Measurements from ENCODE around the gene ENPEP.

ENPEP gene

DNA sequence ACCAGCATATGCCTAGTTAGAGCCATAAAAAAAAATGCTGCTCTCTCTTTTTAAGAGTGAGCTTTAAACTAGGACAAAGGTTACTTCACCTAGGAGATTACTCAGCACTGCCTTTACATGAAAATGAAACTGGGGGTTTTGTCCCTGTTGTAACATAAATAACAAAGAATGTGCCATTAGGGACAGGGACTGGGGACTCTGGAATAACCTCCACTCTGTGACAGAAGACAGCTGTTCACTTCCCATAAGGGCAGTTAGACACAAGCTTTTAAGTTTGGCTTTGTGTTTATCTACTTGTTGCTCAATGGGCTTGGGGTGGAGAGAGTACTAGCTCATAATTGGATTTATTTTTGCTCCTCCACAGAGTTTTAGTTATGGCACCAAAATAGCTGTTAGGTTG lies 11.9 kb downstream of the ENPEP start:
- no peak overlapping the region for H3K14ac ChIP-seq (ENCODE audit: low read length in 2 of 2)
- H3K18ac ChIP-seq (ENCODE audit: low read depth in 1 of 2, low read length in 2 of 2), result no peak overlapping the region
- no peaks in the 10 kb centered on the region for H3K9me3 ChIP-seq (ENCODE audit: control insufficient read depth, low read length)
- H4K91ac ChIP-seq (ENCODE audit: low read length), result no peak overlapping the region
- no peak overlapping the region for H3K4me2 ChIP-seq (ENCODE audit: low read length, poor library complexity, severe bottlenecking)
- H2BK5ac ChIP-seq (ENCODE audit: low read depth, low read length, poor library complexity, severe bottlenecking), result no peak overlapping the region
- H3K27ac ChIP-seq (ENCODE audit: low read length, poor library complexity, severe bottlenecking), result no peak overlapping the region
- no peaks in the 10 kb centered on the region for H3K79me1 ChIP-seq (replicated peaks; ENCODE audit: low read length, poor library complexity, severe bottlenecking)
- no peak overlapping the region for H3K9ac ChIP-seq (ENCODE audit: low read length)
- H3K4ac ChIP-seq (ENCODE audit: low read depth in 1 of 2, low read length in 2 of 2), result no peak overlapping the region
- no peak overlapping the region for H4K8ac ChIP-seq (ENCODE audit: low read length)
- H2BK15ac ChIP-seq (ENCODE audit: low read depth, poor library complexity, severe bottlenecking), result no peak overlapping the region
- H3K23ac ChIP-seq (ENCODE audit: low read length in 2 of 2), result no peak overlapping the region
- peaks cover 1% of the 10 kb centered on the region for H3K4me1 ChIP-seq (ENCODE audit: control insufficient read depth, insufficient read depth, low read depth, low read length)
- no peak overlapping the region for H2AFZ ChIP-seq (ENCODE audit: low read depth, low read length)
- no peaks in the 10 kb centered on the region for H3K27me3 ChIP-seq (ENCODE audit: control insufficient read depth in 1 of 2, insufficient read depth in 1 of 2, low read length in 2 of 2)
- H2BK120ac ChIP-seq (ENCODE audit: low read depth, low read length), result no peak overlapping the region
- no peak overlapping the region for H2BK12ac ChIP-seq (ENCODE audit: low read length in 2 of 2)
- no peaks in the 10 kb centered on the region for H3K36me3 ChIP-seq (ENCODE audit: control insufficient read depth in 1 of 2, insufficient read depth in 2 of 2, low read depth in 1 of 2, low read length in 2 of 2)
- H2AK5ac ChIP-seq (ENCODE audit: low read length, severe bottlenecking), result no peak overlapping the region
- DNase-seq, result peak; percentile 76
- H3K4me3 ChIP-seq (ENCODE audit: insufficient read depth in 1 of 2, low read depth in 1 of 2, low read length in 2 of 2), result no peak overlapping the region

DNA sequence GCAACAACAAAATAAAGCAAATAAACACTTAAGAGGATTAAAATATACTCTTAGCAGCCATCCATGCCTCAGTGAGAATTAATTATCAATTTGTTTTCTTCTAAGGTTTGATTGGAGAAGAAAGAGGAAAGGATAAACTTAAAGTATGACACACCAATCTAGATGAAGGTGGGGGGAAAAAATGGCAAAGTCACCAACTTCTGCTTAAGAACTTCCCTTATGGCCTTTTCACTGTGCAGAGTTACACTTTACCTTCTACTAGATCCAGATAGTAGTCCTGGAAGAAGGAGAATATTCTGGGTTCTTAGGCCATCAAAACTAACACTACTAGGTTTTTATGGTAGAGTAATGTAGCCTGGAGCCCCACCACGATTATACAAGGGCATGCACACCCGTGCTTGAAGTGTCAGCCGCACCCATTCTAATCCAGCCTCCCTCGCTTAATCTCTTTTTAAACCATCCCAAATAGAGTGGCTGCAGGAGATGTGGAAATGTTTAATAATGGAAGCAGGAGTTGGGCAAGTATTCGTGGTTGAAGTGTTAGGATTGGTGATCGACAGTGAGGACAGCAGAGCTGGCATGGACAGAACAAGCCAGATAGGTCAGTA lies 14.1 kb downstream of the ENPEP start:
- no peak overlapping the region for H2AK5ac ChIP-seq (ENCODE audit: low read length, severe bottlenecking)
- H3K4me3 ChIP-seq (ENCODE audit: insufficient read depth in 1 of 2, low read depth in 1 of 2, low read length in 2 of 2), result no peak overlapping the region
- H4K91ac ChIP-seq (ENCODE audit: low read length), result no peak overlapping the region
- H3K23ac ChIP-seq (ENCODE audit: low read length in 2 of 2), result no peak overlapping the region
- no peaks in the 10 kb centered on the region for H3K4me1 ChIP-seq (ENCODE audit: control insufficient read depth, insufficient read depth, low read depth, low read length)
- H2BK120ac ChIP-seq (ENCODE audit: low read depth, low read length), result no peak overlapping the region
- no peak overlapping the region for H3K18ac ChIP-seq (ENCODE audit: low read depth in 1 of 2, low read length in 2 of 2)
- H3K4me2 ChIP-seq (ENCODE audit: low read length, poor library complexity, severe bottlenecking), result no peak overlapping the region
- no peak overlapping the region for H3K4ac ChIP-seq (ENCODE audit: low read depth in 1 of 2, low read length in 2 of 2)
- H3K79me1 ChIP-seq (replicated peaks; ENCODE audit: low read length, poor library complexity, severe bottlenecking), result no peaks in the 10 kb centered on the region
- H2BK15ac ChIP-seq (ENCODE audit: low read depth, poor library complexity, severe bottlenecking), result no peak overlapping the region
- H3K36me3 ChIP-seq (ENCODE audit: control insufficient read depth in 1 of 2, insufficient read depth in 2 of 2, low read depth in 1 of 2, low read length in 2 of 2), result no peaks in the 10 kb centered on the region
- H3K9ac ChIP-seq (ENCODE audit: low read length), result no peak overlapping the region
- no peaks in the 10 kb centered on the region for H3K27me3 ChIP-seq (ENCODE audit: control insufficient read depth in 1 of 2, insufficient read depth in 1 of 2, low read length in 2 of 2)
- no peak overlapping the region for H4K8ac ChIP-seq (ENCODE audit: low read length)
- DNase-seq, result no peak
- no peaks in the 10 kb centered on the region for H3K9me3 ChIP-seq (ENCODE audit: control insufficient read depth, low read length)
- H3K27ac ChIP-seq (ENCODE audit: low read length, poor library complexity, severe bottlenecking), result no peak overlapping the region
- no peak overlapping the region for H2AFZ ChIP-seq (ENCODE audit: low read depth, low read length)
- WGBS, result 91% methylated on average over 6 of the region's 6 CpGs
- no peak overlapping the region for H2BK12ac ChIP-seq (ENCODE audit: low read length in 2 of 2)
- no peak overlapping the region for H3K14ac ChIP-seq (ENCODE audit: low read length in 2 of 2)
- no peak overlapping the region for H2BK5ac ChIP-seq (ENCODE audit: low read depth, low read length, poor library complexity, severe bottlenecking)

DNA sequence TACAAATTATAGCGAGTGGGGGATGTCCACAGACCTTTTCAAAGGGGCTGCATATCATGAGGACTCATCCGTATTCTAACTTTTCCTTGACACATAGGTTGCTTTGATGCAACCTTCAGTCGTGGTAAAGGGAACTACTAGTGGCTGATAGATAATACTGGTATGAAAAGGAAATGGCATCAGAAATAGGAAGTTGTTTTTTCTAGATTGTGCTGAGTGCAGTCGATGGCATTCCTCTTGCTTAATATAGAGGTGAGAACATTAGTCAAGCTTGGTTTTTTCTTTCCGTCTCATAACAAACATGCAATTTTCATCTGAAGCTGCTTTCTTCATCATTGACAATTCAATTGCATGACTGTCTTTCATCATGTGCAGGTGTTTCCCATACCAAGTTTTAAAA lies 16.6 kb downstream of the ENPEP start:
- WGBS, result 97% methylated on average over 5 of the region's 5 CpGs

DNA sequence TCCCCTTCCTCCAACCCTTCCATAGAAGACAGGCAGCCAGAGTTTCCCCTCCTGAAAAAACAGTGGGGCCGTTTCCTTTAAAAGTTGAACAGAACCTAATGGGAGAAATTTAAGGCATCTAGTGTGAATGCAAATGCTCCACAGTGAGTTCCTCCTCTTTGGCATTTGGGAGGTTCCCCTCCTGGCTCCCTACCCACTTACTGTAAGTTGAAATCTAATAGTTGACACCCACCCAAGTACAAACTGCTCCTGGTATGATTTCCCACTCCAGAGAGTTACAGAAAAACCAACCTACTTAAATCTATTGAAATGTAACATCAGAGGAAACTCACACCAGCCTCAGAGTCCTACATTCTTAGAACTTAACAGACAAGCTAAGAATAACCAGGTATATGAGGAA lies 17.6 kb downstream of the ENPEP start:
- H3K14ac ChIP-seq (ENCODE audit: low read length in 2 of 2), result no peak overlapping the region
- H2BK120ac ChIP-seq (ENCODE audit: low read depth, low read length), result no peak overlapping the region
- whole genome bisulfite sequencing, result 45% methylated on average over 1 of the region's 1 CpG

More for the DNA sequence above, 16.6 kb downstream of the ENPEP start:
- Histone ChIP-seq H3K4ac (ENCODE audit: low read depth in 1 of 2, low read length in 2 of 2) (no peak overlapping the region), H3K9me3 (ENCODE audit: control insufficient read depth, low read length) (no peaks in the 10 kb centered on the region), H3K4me3 (ENCODE audit: insufficient read depth in 1 of 2, low read depth in 1 of 2, low read length in 2 of 2) (no peak overlapping the region), H3K23ac (ENCODE audit: low read length in 2 of 2) (no peak overlapping the region), H3K36me3 (ENCODE audit: control insufficient read depth in 1 of 2, insufficient read depth in 2 of 2, low read depth in 1 of 2, low read length in 2 of 2) (no peaks in the 10 kb centered on the region), H3K14ac (ENCODE audit: low read length in 2 of 2) (no peak overlapping the region), H2BK15ac (ENCODE audit: low read depth, poor library complexity, severe bottlenecking) (no peak overlapping the region), H3K9ac (ENCODE audit: low read length) (no peak overlapping the region), H3K79me1 (replicated peaks; ENCODE audit: low read length, poor library complexity, severe bottlenecking) (no peaks in the 10 kb centered on the region), H2BK12ac (ENCODE audit: low read length in 2 of 2) (no peak overlapping the region), H2AK5ac (ENCODE audit: low read length, severe bottlenecking) (no peak overlapping the region), H3K27me3 (ENCODE audit: control insufficient read depth in 1 of 2, insufficient read depth in 1 of 2, low read length in 2 of 2) (no peaks in the 10 kb centered on the region), H3K18ac (ENCODE audit: low read depth in 1 of 2, low read length in 2 of 2) (no peak overlapping the region), H4K8ac (ENCODE audit: low read length) (no peak overlapping the region), H4K91ac (ENCODE audit: low read length) (no peak overlapping the region), H2AFZ (ENCODE audit: low read depth, low read length) (no peak overlapping the region), H3K27ac (ENCODE audit: low read length, poor library complexity, severe bottlenecking) (no peak overlapping the region), H3K4me2 (ENCODE audit: low read length, poor library complexity, severe bottlenecking) (no peak overlapping the region), H3K4me1 (ENCODE audit: control insufficient read depth, insufficient read depth, low read depth, low read length) (no peaks in the 10 kb centered on the region), H2BK5ac (ENCODE audit: low read depth, low read length, poor library complexity, severe bottlenecking) (no peak overlapping the region), H2BK120ac (ENCODE audit: low read depth, low read length) (no peak overlapping the region)
- no peak for DNase-seq

More for the DNA sequence above, 17.6 kb downstream of the ENPEP start:
- DNase-seq, result no peak
- no peak overlapping the region for H3K4me3 ChIP-seq (ENCODE audit: insufficient read depth in 1 of 2, low read depth in 1 of 2, low read length in 2 of 2)
- H3K18ac ChIP-seq (ENCODE audit: low read depth in 1 of 2, low read length in 2 of 2), result no peak overlapping the region
- H3K4me1 ChIP-seq (ENCODE audit: control insufficient read depth, insufficient read depth, low read depth, low read length), result no peaks in the 10 kb centered on the region
- no peak overlapping the region for H3K27ac ChIP-seq (ENCODE audit: low read length, poor library complexity, severe bottlenecking)
- no peaks in the 10 kb centered on the region for H3K36me3 ChIP-seq (ENCODE audit: control insufficient read depth in 1 of 2, insufficient read depth in 2 of 2, low read depth in 1 of 2, low read length in 2 of 2)
- no peaks in the 10 kb centered on the region for H3K79me1 ChIP-seq (replicated peaks; ENCODE audit: low read length, poor library complexity, severe bottlenecking)
- H2BK5ac ChIP-seq (ENCODE audit: low read depth, low read length, poor library complexity, severe bottlenecking), result no peak overlapping the region
- H3K27me3 ChIP-seq (ENCODE audit: control insufficient read depth in 1 of 2, insufficient read depth in 1 of 2, low read length in 2 of 2), result no peaks in the 10 kb centered on the region
- H3K23ac ChIP-seq (ENCODE audit: low read length in 2 of 2), result no peak overlapping the region
- H4K8ac ChIP-seq (ENCODE audit: low read length), result no peak overlapping the region
- no peak overlapping the region for H3K4ac ChIP-seq (ENCODE audit: low read depth in 1 of 2, low read length in 2 of 2)
- no peak overlapping the region for H3K4me2 ChIP-seq (ENCODE audit: low read length, poor library complexity, severe bottlenecking)
- H2BK12ac ChIP-seq (ENCODE audit: low read length in 2 of 2), result no peak overlapping the region
- no peak overlapping the region for H3K9ac ChIP-seq (ENCODE audit: low read length)
- H3K9me3 ChIP-seq (ENCODE audit: control insufficient read depth, low read length), result no peaks in the 10 kb centered on the region
- H4K91ac ChIP-seq (ENCODE audit: low read length), result no peak overlapping the region
- H2AFZ ChIP-seq (ENCODE audit: low read depth, low read length), result no peak overlapping the region
- no peak overlapping the region for H2BK15ac ChIP-seq (ENCODE audit: low read depth, poor library complexity, severe bottlenecking)
- no peak overlapping the region for H2AK5ac ChIP-seq (ENCODE audit: low read length, severe bottlenecking)

Data from mesenchymal stem cell (in vitro differentiated cells and primary cell).